Skeletal muscle satellite cell (primary cell): ENCODE results near the gene PIKFYVE.
"Not testable (repeated sequence)": the region's sequence is repeated elsewhere in the genome, so short reads cannot be mapped to it uniquely, and the experiment has no call there.

Experiments used
- H3K27me3 ChIP-seq: 2 replicates; pipeline ENCODE4 v1.7.0; 2013; ENCODE audit warnings: low read length; ENCODE audit not compliant: control insufficient read depth, insufficient read depth
- H3K36me3 ChIP-seq: 2 replicates; pipeline ENCODE4 v1.7.0; 2013; ENCODE audit warnings: mild to moderate bottlenecking, control low read depth, low read length; ENCODE audit not compliant: insufficient read depth
- H3K4me1 ChIP-seq: 2 replicates; pipeline ENCODE4 v1.7.0; 2013; ENCODE audit warnings: low read length; ENCODE audit not compliant: control insufficient read depth, insufficient read depth
- H3K4me2 ChIP-seq: 2 replicates; pipeline ENCODE4 v1.7.0; 2013; ENCODE audit warnings: mild to moderate bottlenecking, low read length
- H3K4me3 ChIP-seq: 2 replicates; pipeline ENCODE4 v1.7.0; 2013; ENCODE audit warnings: low read length
- H3K9ac ChIP-seq: 2 replicates; pipeline ENCODE4 v1.7.0; 2013; ENCODE audit warnings: mild to moderate bottlenecking, low read depth, low read length, moderate library complexity
- H3K9me3 ChIP-seq: replicated peaks from 2 replicates; pipeline ENCODE4 v1.7.0; 2013; ENCODE audit warnings: mild to moderate bottlenecking, control low read depth, low read length

PIKFYVE gene

DNA sequence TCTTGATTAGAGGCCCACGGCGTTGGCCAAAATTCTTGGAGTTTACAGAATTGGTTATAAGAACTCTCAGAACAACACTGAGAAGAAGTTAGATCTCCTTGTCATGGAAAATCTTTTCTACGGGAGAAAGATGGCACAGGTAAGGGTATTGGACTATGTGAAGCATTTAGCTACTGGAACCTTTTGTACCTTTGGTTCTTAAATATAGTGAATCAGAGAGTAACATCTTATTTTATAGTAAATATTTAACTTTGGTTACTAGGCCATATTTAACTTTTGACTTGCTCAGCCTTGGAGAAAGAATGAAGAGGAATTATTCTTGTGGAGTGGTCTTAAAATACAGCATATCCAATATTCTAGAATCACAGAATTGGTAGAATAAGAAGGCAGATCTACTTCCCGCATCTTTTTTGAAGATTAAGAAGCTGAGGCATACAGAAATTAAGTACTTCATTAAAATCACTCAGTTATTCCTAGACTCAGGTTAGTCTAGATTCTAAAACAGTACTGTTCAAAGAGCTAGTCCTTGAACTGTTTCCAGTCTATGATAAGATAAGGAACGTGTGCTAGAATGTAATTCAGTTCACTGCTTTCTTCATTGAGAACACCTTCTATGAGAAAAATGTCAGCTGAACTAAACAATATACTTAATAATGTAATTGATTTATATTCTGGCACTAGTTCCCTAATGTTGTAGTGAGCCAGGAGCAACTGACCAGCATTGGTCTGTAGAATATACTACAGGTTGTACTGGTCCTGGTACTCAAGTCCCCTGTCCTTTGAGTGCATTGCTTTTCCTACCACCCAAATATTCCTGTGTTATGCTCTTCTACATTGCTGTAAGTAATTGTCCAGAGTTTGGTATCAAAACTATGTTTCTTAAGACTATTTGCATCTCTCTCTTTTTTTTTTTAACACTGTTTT, 86.9 kb downstream of the PIKFYVE start:
- Histone ChIP-seq H3K4me3 (no peak overlapping the region), H3K9me3 (no peaks in the 10 kb centered on the region), H3K36me3 (peaks cover 54% of the 10 kb centered on the region), H3K4me2 (no peak overlapping the region), H3K9ac (no peak overlapping the region), H3K27me3 (no peaks in the 10 kb centered on the region), H3K4me1 (peaks cover 8% of the 10 kb centered on the region)

DNA sequence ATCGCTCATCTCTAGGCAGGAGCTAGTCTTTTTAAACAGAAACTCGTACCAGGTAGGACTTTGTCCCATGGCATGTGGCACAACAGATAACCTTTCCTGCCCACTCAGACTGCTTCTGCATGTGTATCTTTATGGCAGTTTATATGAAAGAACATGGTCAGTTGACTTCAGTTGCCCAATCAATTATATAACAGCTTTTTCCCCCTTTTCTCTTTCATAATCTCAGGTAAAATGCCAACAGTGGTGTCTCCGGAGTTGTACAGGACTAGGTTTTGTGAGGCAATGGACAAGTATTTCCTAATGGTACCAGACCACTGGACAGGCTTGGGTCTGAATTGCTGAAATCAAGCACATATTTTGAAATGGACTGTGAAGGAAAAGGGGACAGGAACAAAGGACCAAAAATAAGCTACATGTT, 88.9 kb downstream of the PIKFYVE start:
- Histone ChIP-seq H3K4me3 (no peak overlapping the region), H3K36me3 (peaks cover 62% of the 10 kb centered on the region), H3K9ac (no peak overlapping the region), H3K4me1 (peaks cover 8% of the 10 kb centered on the region), H3K27me3 (no peaks in the 10 kb centered on the region), H3K9me3 (no peaks in the 10 kb centered on the region), H3K4me2 (no peak overlapping the region)

DNA sequence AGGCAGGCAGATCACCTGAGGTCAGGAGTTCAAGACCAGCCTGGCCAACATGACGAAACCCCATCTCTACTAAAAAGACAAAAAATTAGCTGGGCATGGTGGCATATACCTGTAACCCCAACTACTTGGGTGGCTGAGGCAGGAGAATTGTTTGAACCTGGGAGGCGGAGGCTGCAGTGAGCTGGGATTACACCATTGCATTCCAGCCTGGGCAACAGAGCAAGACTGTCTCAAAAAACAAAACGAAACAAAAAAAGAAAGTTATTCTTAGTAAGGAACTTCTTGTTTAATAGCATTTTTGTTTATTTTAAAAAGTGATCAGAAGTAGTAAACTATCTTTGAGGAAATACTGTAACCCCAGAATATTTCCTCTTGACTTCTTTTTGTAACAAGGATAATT, 90.4 kb downstream of the PIKFYVE start:
- H3K27me3 ChIP-seq, H3K9ac ChIP-seq, H3K9me3 ChIP-seq, H3K4me3 ChIP-seq, H3K4me2 ChIP-seq, H3K4me1 ChIP-seq: not testable (repeated sequence)
- H3K36me3 ChIP-seq, result peaks cover 55% of the 10 kb centered on the region

DNA sequence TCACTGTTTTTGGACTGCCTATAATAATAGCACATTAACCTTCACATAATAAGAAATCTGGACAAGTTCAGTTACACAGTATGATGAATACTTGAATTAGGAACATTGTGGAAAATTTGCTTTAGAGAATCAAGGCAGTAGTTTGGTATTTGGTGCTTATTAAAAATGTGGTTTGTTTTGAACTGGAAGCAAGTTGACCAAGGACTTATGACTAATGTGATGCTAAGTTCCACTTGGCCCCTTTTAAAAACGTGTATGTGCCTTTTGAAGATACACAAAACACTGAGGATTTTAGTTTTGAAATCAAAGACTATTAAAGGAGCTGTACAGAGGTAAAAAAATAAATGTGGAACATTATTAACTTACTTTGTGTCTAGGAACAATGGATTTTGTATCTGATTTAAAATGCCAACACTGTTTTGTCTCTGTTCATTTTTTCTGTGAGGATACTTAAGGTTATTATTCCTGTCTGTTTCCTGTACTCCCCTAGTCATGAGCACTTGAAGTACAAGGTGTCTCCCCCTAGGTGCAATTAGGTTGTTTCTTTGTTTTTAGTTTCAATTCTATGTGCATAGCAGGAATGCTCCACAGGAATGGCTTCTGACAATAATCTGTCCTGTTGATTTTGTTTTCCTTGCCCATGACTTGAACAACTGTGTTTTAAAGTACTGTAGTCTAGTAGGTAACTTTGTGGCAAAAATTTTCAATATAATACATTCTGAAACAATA, 91.0 kb downstream of the PIKFYVE start:
- H3K4me3 ChIP-seq, result no peak overlapping the region
- no peaks in the 10 kb centered on the region for H3K27me3 ChIP-seq
- H3K4me1 ChIP-seq, result peaks cover 8% of the 10 kb centered on the region
- no peaks in the 10 kb centered on the region for H3K9me3 ChIP-seq
- no peak overlapping the region for H3K4me2 ChIP-seq
- no peak overlapping the region for H3K9ac ChIP-seq
- peaks cover 49% of the 10 kb centered on the region for H3K36me3 ChIP-seq

DNA sequence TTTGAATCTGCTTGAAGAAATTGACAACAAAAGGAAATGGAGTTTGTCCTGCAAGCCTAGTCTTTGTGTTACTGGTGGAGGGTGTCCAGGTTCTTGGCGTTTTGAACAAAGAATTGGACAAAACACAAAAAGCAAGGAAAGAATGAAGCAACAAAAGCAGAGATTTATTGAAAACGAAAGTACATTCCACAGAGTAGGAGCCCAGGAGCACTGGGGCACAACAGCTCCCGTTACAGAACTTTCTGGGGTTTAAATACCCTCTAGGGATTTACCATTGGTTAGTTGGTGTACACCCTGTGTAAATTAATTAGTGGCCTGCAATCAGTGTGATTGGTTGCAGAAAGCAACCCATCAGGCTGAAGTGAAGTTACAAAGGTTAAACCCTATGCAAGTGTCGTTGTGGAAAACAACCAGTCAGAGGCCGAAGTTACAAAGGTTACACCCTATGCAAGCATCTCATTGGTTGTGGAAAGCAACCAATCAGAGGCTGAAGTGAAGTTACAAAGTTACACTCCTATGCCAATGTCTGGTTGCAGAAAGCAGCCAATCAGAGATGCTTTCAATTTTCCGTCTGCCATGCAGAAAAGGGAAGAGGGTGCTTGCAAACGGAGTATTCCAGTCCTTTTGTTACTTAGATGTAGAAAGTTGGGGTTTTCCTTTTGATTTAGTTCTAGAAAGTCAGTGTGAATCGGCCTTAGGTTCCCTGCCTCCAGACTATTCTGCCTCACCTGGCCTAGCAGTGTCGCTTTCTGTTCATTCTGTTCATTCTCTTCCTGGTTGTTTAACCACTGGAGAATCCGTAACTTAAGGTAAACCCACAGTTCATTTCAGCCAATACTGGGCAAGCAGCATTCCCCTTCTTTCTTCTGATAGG, 92.9 kb downstream of the PIKFYVE start:
- Histone ChIP-seq H3K4me3 (no peak overlapping the region), H3K4me1 (peaks cover 18% of the 10 kb centered on the region), H3K27me3 (no peaks in the 10 kb centered on the region), H3K4me2 (no peak overlapping the region), H3K9me3 (no peaks in the 10 kb centered on the region), H3K36me3 (peaks cover 30% of the 10 kb centered on the region), H3K9ac (no peak overlapping the region)

DNA sequence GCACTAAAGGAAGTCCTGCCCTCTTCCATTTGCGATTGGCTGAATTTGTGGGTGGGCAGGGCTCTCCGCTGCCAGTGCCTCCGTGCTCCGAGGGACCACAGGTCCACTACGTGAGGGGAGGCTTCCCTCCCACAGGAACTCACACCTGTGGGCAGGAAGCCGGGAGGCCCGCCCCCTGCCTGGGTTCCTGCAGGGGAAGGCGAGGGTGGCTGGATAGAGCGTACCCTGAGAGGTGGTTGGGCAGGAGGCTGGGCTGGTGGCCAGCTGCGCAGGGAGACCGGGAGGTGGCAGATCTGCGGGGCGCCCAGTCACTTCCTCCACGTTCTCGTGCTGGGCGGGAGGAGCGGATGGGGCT, 93.6 kb downstream of the PIKFYVE start:
- H3K4me1 ChIP-seq, result peaks cover 21% of the 10 kb centered on the region
- H3K36me3 ChIP-seq, result peaks cover 24% of the 10 kb centered on the region
- H3K4me2 ChIP-seq, result no peak overlapping the region
- no peaks in the 10 kb centered on the region for H3K9me3 ChIP-seq
- H3K9ac ChIP-seq, result no peak overlapping the region
- no peak overlapping the region for H3K4me3 ChIP-seq
- no peaks in the 10 kb centered on the region for H3K27me3 ChIP-seq

DNA sequence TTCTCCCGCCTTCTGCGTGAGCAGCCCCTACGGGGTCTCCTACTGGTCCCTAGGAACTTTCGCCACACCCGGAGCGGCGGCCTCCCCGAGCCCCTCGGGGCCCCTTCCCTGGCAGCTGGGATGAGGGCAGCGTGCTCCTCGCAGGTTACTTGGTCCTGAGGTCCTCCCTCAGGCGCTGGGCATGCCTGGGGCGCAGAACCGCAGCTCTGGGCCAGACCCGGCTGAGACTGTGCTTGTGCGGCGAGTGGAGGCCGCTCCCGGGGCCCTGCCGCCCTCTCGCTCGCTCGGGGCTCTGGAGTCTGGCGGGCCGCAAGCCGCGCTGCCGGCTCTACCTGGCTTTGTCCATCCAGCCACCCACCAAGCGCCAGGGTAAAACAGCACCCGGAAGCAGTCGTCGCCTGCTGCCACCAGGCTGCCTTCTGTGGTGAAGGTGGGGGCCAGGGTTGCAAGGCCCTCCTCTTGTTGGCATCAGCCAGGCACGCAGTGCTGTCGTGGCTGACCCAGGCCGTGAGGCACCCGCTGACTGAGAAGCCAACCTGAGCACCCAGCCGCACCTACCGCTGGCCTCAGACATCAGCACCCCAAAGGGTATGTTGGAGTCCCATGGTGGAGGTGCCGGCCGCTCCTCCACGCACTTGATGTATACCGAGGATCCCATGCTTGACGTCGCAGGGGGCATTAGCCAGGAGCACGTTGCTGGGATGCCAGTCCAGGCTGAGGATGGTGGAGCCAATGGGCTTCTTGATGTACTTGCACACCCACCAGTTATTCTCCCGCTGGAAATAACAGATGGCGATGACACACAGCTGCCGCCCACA, 94.4 kb downstream of the PIKFYVE start:
- no peak overlapping the region for H3K4me2 ChIP-seq
- H3K4me3 ChIP-seq, result no peak overlapping the region
- H3K9me3 ChIP-seq, result peaks cover 3% of the 10 kb centered on the region
- H3K36me3 ChIP-seq, result peaks cover 15% of the 10 kb centered on the region
- H3K4me1 ChIP-seq, result peaks cover 21% of the 10 kb centered on the region
- no peak overlapping the region for H3K9ac ChIP-seq
- no peaks in the 10 kb centered on the region for H3K27me3 ChIP-seq

DNA sequence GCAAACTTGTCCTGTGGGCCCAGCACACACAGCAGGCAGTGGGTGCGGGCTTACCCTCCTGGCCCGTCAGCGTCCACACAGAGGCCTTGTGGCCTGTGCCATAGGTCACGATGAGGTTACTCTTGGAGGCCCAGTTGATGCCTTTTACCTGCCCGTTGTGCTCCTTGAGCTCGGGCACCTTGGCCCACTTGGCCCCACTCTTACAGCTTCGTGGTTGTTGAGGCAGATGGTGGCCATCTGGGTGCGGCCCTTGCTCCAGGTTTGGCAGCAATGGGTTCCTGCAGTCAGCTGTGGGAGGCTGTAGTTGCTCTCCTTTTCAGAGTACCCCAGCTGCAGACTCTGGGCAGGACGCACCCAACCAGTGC, 95.0 kb downstream of the PIKFYVE start:
- Histone ChIP-seq H3K4me3 (no peak overlapping the region), H3K4me2 (no peak overlapping the region), H3K27me3 (no peaks in the 10 kb centered on the region), H3K4me1 (peaks cover 21% of the 10 kb centered on the region), H3K9me3 (peaks cover 3% of the 10 kb centered on the region), H3K9ac (no peak overlapping the region), H3K36me3 (peaks cover 15% of the 10 kb centered on the region)

DNA sequence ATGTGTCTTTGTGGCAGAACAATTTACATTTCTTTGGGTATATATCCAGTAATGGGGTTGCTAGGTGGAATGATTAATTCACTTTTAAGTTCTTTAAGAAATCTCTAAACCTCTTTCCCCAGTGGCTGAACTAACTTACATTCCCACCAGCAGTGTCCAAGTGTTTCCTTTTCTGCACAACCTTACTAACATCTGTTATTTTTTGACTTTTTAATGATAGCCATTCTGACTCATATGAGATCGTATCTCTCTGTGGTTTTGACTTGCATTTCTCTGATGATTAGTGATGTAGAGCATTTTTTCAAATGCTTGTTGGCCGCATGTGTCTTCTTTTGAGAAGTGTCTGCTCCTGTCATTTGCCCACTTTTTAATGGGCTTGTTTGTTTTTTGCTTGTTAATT, 97.4 kb downstream of the PIKFYVE start:
- Histone ChIP-seq H3K4me3 (no peak overlapping the region), H3K4me2 (peak overlapping the region; percentile 11), H3K9me3 (peaks cover 3% of the 10 kb centered on the region), H3K4me1 (peaks cover 12% of the 10 kb centered on the region), H3K9ac (no peak overlapping the region), H3K27me3 (no peaks in the 10 kb centered on the region), H3K36me3 (peaks cover 15% of the 10 kb centered on the region)

DNA sequence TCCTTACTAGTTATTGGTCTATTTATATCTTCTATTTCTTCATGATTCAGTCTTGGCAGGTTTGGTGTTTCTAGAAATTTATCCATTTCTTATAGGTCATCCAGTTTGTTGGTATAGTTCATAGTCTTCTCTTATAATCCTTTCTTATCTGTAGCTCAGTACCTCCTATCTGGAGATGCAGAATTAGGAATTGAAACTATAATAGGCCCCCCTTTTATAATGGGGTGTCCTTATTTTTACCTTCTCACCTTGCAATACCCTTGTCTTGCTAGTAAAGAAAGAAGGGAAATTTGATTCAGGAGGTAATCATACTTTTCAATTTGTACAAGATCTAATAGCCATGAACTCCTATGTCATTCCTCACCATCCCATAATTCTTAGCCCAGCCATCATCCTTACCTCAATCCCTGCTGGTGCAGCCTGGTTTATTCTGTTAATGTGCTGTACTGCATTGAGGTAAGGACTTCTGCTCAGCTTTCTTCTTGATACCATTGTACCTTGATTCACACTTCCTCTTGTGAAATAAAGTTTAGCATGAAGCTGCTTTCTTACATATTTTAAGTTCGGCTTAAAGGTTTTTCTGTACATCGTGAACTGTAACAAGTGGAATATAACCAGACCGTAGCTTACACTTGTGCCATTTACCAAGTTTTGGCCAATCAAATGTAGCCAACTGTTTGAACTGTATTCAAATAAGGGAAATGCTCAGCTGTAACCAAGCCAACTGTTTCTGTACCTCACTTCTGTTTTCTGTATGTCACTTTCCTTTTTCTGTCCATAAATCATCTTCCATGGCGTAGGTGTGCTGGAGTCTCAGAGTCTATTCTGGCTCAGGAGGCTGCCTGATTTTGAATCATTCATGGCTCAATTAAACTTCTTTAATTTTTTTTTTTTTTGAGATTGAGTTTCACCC, 100.4 kb downstream of the PIKFYVE start:
- H3K9me3 ChIP-seq, result peaks cover 3% of the 10 kb centered on the region
- no peaks in the 10 kb centered on the region for H3K36me3 ChIP-seq
- no peak overlapping the region for H3K9ac ChIP-seq
- H3K27me3 ChIP-seq, result no peaks in the 10 kb centered on the region
- H3K4me3 ChIP-seq, result no peak overlapping the region
- H3K4me2 ChIP-seq, result no peak overlapping the region
- peaks cover 16% of the 10 kb centered on the region for H3K4me1 ChIP-seq
